ENCODE data around the gene R3HDM1.
"Not testable (repeated sequence)": the region's sequence is repeated elsewhere in the genome, so short reads cannot be mapped to it uniquely, and the experiment has no call there.

The R3HDM1 gene

GRCh38 chr2:135573620-135574019, 42.3 kb downstream of the R3HDM1 start:
- no peak for DNase-seq (ENCODE audit: low spot score)

- no peak for DNase-seq (ENCODE audit: low spot score)
Measured at GRCh38 chr2:135581282-135581681, 50.0 kb downstream of the R3HDM1 start.

- no peak for DNase-seq (ENCODE audit: low spot score)
Measured at GRCh38 chr2:135582383-135582782, 51.1 kb downstream of the R3HDM1 start.

GRCh38 chr2:135585586-135585985, 54.3 kb downstream of the R3HDM1 start:
- peak; percentile 46 for DNase-seq (ENCODE audit: low spot score)

GRCh38 chr2:135586148-135586547, 54.9 kb downstream of the R3HDM1 start:
- peak; percentile 37 for DNase-seq (ENCODE audit: low spot score)

- DNase-seq (ENCODE audit: low spot score) = no peak
Measured at GRCh38 chr2:135587958-135588357, 56.7 kb downstream of the R3HDM1 start.

GRCh38 chr2:135590619-135591260, 59.5 kb downstream of the R3HDM1 start:
- DNase-seq (ENCODE audit: low spot score) = no peak

- DNase-seq (ENCODE audit: low spot score) = peak; percentile 46
Measured at GRCh38 chr2:135600915-135601314, 69.6 kb downstream of the R3HDM1 start.

- no peak for DNase-seq (ENCODE audit: low spot score)
Measured at GRCh38 chr2:135603543-135603942, 72.3 kb downstream of the R3HDM1 start.

- DNase-seq (ENCODE audit: low spot score) = no peak
Measured at GRCh38 chr2:135607561-135607960, 76.3 kb downstream of the R3HDM1 start.

GRCh38 chr2:135612319-135612718, 81.0 kb downstream of the R3HDM1 start:
- DNase-seq (ENCODE audit: low spot score) = no peak

GRCh38 chr2:135615404-135615803, 84.1 kb downstream of the R3HDM1 start:
- DNase-seq (ENCODE audit: low spot score) = no peak

GRCh38 chr2:135617501-135618015, 86.3 kb downstream of the R3HDM1 start:
- no peak for DNase-seq (ENCODE audit: low spot score)

GRCh38 chr2:135620198-135620597, 88.9 kb downstream of the R3HDM1 start:
- DNase-seq (ENCODE audit: low spot score) = no peak

GRCh38 chr2:135629520-135629919, 98.2 kb downstream of the R3HDM1 start:
- DNase-seq (ENCODE audit: low spot score) = no peak

- not testable (repeated sequence) for DNase-seq (ENCODE audit: low spot score)
Measured at GRCh38 chr2:135630034-135630433, 98.8 kb downstream of the R3HDM1 start.

- DNase-seq (ENCODE audit: low spot score) = no peak
Measured at GRCh38 chr2:135630488-135630887, 99.2 kb downstream of the R3HDM1 start.

- no peak for DNase-seq (ENCODE audit: low spot score)
Measured at GRCh38 chr2:135633582-135633981, 102.3 kb downstream of the R3HDM1 start.

GRCh38 chr2:135635212-135635835, 104.0 kb downstream of the R3HDM1 start:
- no peak for DNase-seq (ENCODE audit: low spot score)

- DNase-seq (ENCODE audit: low spot score) = no peak
Measured at GRCh38 chr2:135636982-135637381, 105.7 kb downstream of the R3HDM1 start.

- DNase-seq (ENCODE audit: low spot score) = no peak
Measured at GRCh38 chr2:135637456-135638087, 106.3 kb downstream of the R3HDM1 start.

GRCh38 chr2:135638825-135639224, 107.5 kb downstream of the R3HDM1 start:
- DNase-seq (ENCODE audit: low spot score) = no peak

All from pons (tissue), 1 donor.